Endothelial cell of umbilical vein (primary cell): ENCODE data around the gene CALCR. TPM values are rescaled to one million over a fixed set of nuclear protein-coding genes. Genes with fewer than 3 reads are reported as not detected.

Experiments used
- BruUV-seq: library from RNA; stranded (reverse); fragments of 400-500 nt; replicated peaks from 2 replicates; lab custom pipeline; 2021; lab: Mats Ljungman, UMichigan
- CTCF ChIA-PET: fragments of 300-600, 350-600 bp; sonication (Branson Sonifier 250); formaldehyde crosslinking; loops from one replicate; lab custom pipeline; 2021; ENCODE audit warnings: antibody characterized with exemption, inconsistent platforms; lab: Charles Lee
- POLR2A ChIA-PET: fragments of 300-600, 350-600 bp; sonication (Branson Sonifier 250); formaldehyde crosslinking; loops from one replicate; lab custom pipeline; 2021; ENCODE audit warnings: antibody characterized with exemption, inconsistent platforms; lab: Charles Lee
- DNase-seq: peaks from one replicate; pipeline ENCODE4 v3.0.0-alpha.2; 2011; ENCODE audit warnings: low read depth, low spot score
- FAIRE-seq: peaks from 2 replicates; lab custom pipeline; 2011; peaks lifted over from hg19 to GRCh38; lab: Jason Lieb, UNC
- H2AFZ ChIP-seq: 2 replicates; pipeline ENCODE4 v1.6.0; 2012; ENCODE audit warnings: low read depth, low read length, control low read depth, inconsistent platforms
- H3K27ac ChIP-seq: 2 replicates; pipeline ENCODE4 v1.5.1; 2011; ENCODE audit warnings: low read depth, mild to moderate bottlenecking, control low read depth, low read length, moderate library complexity; ENCODE audit not compliant: insufficient read depth
- H3K27me3 ChIP-seq, 2 experiments: 2 replicates each; pipeline versions ENCODE4 v1.6.0 to v1.6.1; 2011; ENCODE audit warnings: low read length in 2 of 2, mixed read lengths in 1 of 2; ENCODE audit not compliant: control insufficient read depth in 2 of 2, insufficient read depth in 2 of 2
- H3K36me3 ChIP-seq, 2 experiments: 2 replicates in 1 of 2; 3 replicates in 1 of 2; pipeline ENCODE4 v1.5.1; 2011; ENCODE audit warnings: low read length in 2 of 2, mild to moderate bottlenecking in 1 of 2, moderate library complexity in 1 of 2; ENCODE audit not compliant: control insufficient read depth in 2 of 2, insufficient read depth in 2 of 2; ENCODE audit errors: extremely low read depth in 1 of 2
- H3K4me1 ChIP-seq: 3 replicates; pipeline ENCODE4 v1.5.1; 2011; ENCODE audit warnings: mild to moderate bottlenecking, low read length; ENCODE audit not compliant: control insufficient read depth, insufficient read depth; ENCODE audit errors: extremely low read depth
- H3K4me2 ChIP-seq: 2 replicates; pipeline ENCODE4 v1.6.1; 2011; ENCODE audit warnings: low read length, control low read depth, mixed read lengths; ENCODE audit not compliant: insufficient read depth
- H3K4me3 ChIP-seq, 3 experiments: fragments of 200-600 bp in 1 of 3; sonication (generic), shearing (Covaris generic) in 1 of 3; replicated peaks in 1 of 3; 2 replicates each; pipeline ENCODE4 v1.5.1; 2011 to 2016; ENCODE audit warnings: control low read depth in 3 of 3, low read length in 3 of 3, mild to moderate bottlenecking in 2 of 3, inconsistent platforms in 1 of 3, low read depth in 1 of 3, moderate library complexity in 1 of 3; ENCODE audit not compliant: insufficient read depth in 1 of 3
- H3K79me2 ChIP-seq: 2 replicates; pipeline ENCODE4 v1.6.0; 2012; ENCODE audit warnings: low read length, inconsistent platforms; ENCODE audit not compliant: control insufficient read depth, insufficient read depth
- H3K9ac ChIP-seq: replicated peaks from 2 replicates; pipeline ENCODE3; 2011; ENCODE audit warnings: low read length, control low read depth; ENCODE audit not compliant: insufficient read depth; ENCODE audit errors: extremely low read depth
- H3K9me1 ChIP-seq: replicated peaks from 3 replicates; pipeline ENCODE4 v1.6.0; 2011; ENCODE audit warnings: mild to moderate bottlenecking, low read length; ENCODE audit not compliant: control insufficient read depth, insufficient read depth; ENCODE audit errors: extremely low read depth
- H3K9me3 ChIP-seq: replicated peaks from 2 replicates; pipeline ENCODE4 v1.5.1; 2012; ENCODE audit warnings: low read length, inconsistent platforms; ENCODE audit not compliant: control insufficient read depth, insufficient read depth
- H4K20me1 ChIP-seq: replicated peaks from 2 replicates; pipeline ENCODE3; 2011; ENCODE audit warnings: mild to moderate bottlenecking, low read length; ENCODE audit not compliant: control insufficient read depth, insufficient read depth; ENCODE audit errors: extremely low read depth
- CTCF ChIP-seq, 2 donors: IDR thresholded peaks; 1 replicate in 1 of 2; 2 replicates in 1 of 2; pipeline ENCODE4 v1.5.1; 2011; ENCODE audit warnings: low read length in 2 of 2, mild to moderate bottlenecking in 2 of 2, moderate library complexity in 2 of 2, control low read depth in 1 of 2, inconsistent platforms in 1 of 2, low read depth in 1 of 2; ENCODE audit not compliant: insufficient read depth in 1 of 2; ENCODE audit errors: extremely low read depth in 1 of 2
- EZH2 ChIP-seq: IDR thresholded peaks from 2 replicates; pipeline ENCODE4 v1.6.1; 2012; ENCODE audit warnings: borderline replicate concordance, low read depth, mild to moderate bottlenecking, moderate library complexity, low read length, inconsistent platforms; ENCODE audit not compliant: severe bottlenecking
- FOS ChIP-seq: IDR thresholded peaks from 2 replicates; pipeline ENCODE4 v1.6.1; 2011; ENCODE audit warnings: mild to moderate bottlenecking, low read length, moderate library complexity, borderline replicate concordance; ENCODE audit not compliant: insufficient read depth
- GATA2 ChIP-seq: IDR thresholded peaks from 2 replicates; pipeline ENCODE4 v1.7.0; 2011; ENCODE audit warnings: low read depth, mild to moderate bottlenecking, moderate library complexity, mixed read lengths, low read length; ENCODE audit not compliant: insufficient read length, insufficient read depth
- JUN ChIP-seq: IDR thresholded peaks from 2 replicates; pipeline ENCODE4 v1.6.1; 2011; ENCODE audit warnings: borderline replicate concordance, low read depth; ENCODE audit not compliant: insufficient read length, insufficient read depth
- MAX ChIP-seq: IDR thresholded peaks from 2 replicates; pipeline ENCODE4 v1.6.1; 2011; ENCODE audit not compliant: insufficient read depth, insufficient read length
- dilution Hi-C: fragments of 300-500 bp; cut with MboI; formaldehyde crosslinking; loops from one replicate; pipeline ENCODE4 v1.15.0; 2019; ENCODE audit warnings: low sequenced_read_pairs; ENCODE audit not compliant: extremely low pct_ligation_motif_present
- intact Hi-C: fragments of 100-400 bp; cut with micrococcal nuclease; formaldehyde crosslinking; loops from one replicate; pipeline ENCODE4 v1.10.0; 2022
- microRNA counts: library from miRNA; unstranded; fragments of <30 nt; microRNA quantifications from one replicate; lab custom pipeline; 2016
- microRNA-seq: library from miRNA; unstranded; fragments of <30 nt; microRNA quantifications from one replicate; pipeline ENCODE4 v1.2.0, GENCODE V29; 2021; ENCODE audit warnings: borderline number of aligned reads, borderline replicate concordance
- polyA plus RNA-seq, 4 experiments: library from polyadenylated mRNA; depleted of rRNA in 3 of 4; stranded (reverse) in 3 of 4; unstranded in 1 of 4; fragments of >200 nt; gene quantifications; 2 replicates each; pipeline versions ENCODE4 v1.2.1 to v1.2.3, GENCODE V29; 2011 to 2012; ENCODE audit warnings: missing spikeins in 1 of 4
- small RNA-seq: library from RNA; depleted of rRNA; stranded (forward); fragments of <200 nt; gene quantifications from one replicate; pipeline ENCODE3, GENCODE V24; 2012; ENCODE audit warnings: low replicate concordance, low read depth; ENCODE audit not compliant: insufficient read depth, insufficient read length
- total RNA-seq: library from RNA; stranded (reverse); gene quantifications from 2 replicates; pipeline ENCODE4 v1.2.3, GENCODE V29; 2021

CALCR gene
- total and polyA plus RNA-seq, 2 donors (not counting 3 experiments of a cell fraction or from before 2014, with no cell fraction given) = not detected

- H3K4me1 ChIP-seq = no peaks in the 10 kb centered on the region
- H3K9ac ChIP-seq = no peak overlapping the region
- H3K4me2 ChIP-seq = no peak overlapping the region
- H3K79me2 ChIP-seq = no peaks in the 10 kb centered on the region
- ChIA-PET POLR2A (no interaction called here), CTCF (interaction anchor here (1.8 kb wide), 1 partner anchor 18 kb away, joined by 7 read pairs; no protein-coding TSS in a partner anchor)
- H3K9me1 ChIP-seq = no peaks in the 10 kb centered on the region
- no peaks in the 10 kb centered on the region for H3K36me3 ChIP-seq
- DNase-seq (no peak), FAIRE-seq (no peak)
- H4K20me1 ChIP-seq = no peaks in the 10 kb centered on the region
- TF ChIP-seq GATA2 = no peak
- TF ChIP-seq MAX = no peak
- no peak for TF ChIP-seq CTCF (IDR thresholded peaks at IDR 0.05; ENCODE audit: extremely low read depth in 1 of 2, insufficient read depth in 1 of 2, low read depth in 1 of 2, low read length in 2 of 2)
- TF ChIP-seq FOS = no peak
- no peak for TF ChIP-seq EZH2
- no peak for TF ChIP-seq JUN
- BruUV-seq = no TSS peak
- dilution Hi-C loops = no loop called here
- no peak overlapping the region for H2AFZ ChIP-seq
- peaks cover 11 to 13% of the 10 kb centered on the region in 2 experiments for H3K27me3 ChIP-seq
- H3K4me3 ChIP-seq = no peak overlapping the region
- intact Hi-C loops = no loop called here
- no peaks in the 10 kb centered on the region for H3K9me3 ChIP-seq
- H3K27ac ChIP-seq = no peak overlapping the region
These were observed 198.9 kb downstream of the CALCR start for GRCh38 chr7:93375603-93376002.

MicroRNA genes within 50 kb of the gene (microRNA counts, 767-probe panel; counts per million panel counts)
- microRNA hsa-miR-489 (lab: Ali Mortazavi, UCI) = 723 counts per million, percentile 96 among the panel's probes with 10 or more counts
- 723 counts per million, percentile 96 among the panel's probes with 10 or more counts for microRNA hsa-miR-653 (lab: Ali Mortazavi, UCI)

Small RNAs within 50 kb of the gene (microRNA-seq; reads per million reads assigned to microRNA genes)
- gene MIR489 = not detected
- not detected for gene MIR653

Small RNAs within 50 kb of the gene (small RNA-seq; reads per million reads assigned to genes)
- not detected for gene MIR489
- not detected for gene MIR653
